HFF-Myc (cell line): ENCODE results near the gene ARPP19.
"Not testable (repeated sequence)": the region's sequence is repeated elsewhere in the genome, so short reads cannot be mapped to it uniquely, and the experiment has no call there.

Experiments used
- DNase-seq: peaks from one replicate; pipeline ENCODE4 v3.0.0-alpha.2; 2011; ENCODE audit warnings: low read depth; ENCODE audit errors: extremely low read depth
- H3K4me3 ChIP-seq: replicated peaks from 2 replicates; pipeline ENCODE4 v1.5.1; 2011; ENCODE audit warnings: low read depth, mild to moderate bottlenecking, control low read depth, low read length
- TF ChIP-seq, protein P1 (sequence below): IDR thresholded peaks from 2 replicates; pipeline ENCODE4 v1.5.1; 2012; ENCODE audit warnings: mild to moderate bottlenecking, low read depth, low read length, control low read depth; ENCODE audit errors: missing control alignments

The ARPP19 gene

DNA sequence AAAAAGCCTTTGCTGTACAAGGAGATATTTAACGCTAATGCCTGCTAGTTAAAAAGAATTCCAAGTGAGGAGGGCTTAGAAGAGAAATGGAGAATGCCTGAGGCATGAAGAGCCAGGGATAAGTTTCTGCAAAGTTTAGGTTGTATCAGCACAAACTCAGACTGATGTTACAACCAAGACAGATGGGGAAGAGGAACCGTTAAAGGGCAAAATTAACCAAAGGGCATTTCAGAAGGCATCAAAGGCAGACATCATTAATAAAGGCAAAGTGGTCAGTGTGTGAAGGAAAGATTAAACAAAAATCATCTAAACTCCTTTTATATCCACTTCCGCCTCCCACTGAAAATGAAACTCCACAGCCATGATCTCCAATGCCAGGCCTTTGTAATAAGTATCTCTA lies 47.1 kb downstream of the ARPP19 start:
- TF ChIP-seq, protein P1, sequence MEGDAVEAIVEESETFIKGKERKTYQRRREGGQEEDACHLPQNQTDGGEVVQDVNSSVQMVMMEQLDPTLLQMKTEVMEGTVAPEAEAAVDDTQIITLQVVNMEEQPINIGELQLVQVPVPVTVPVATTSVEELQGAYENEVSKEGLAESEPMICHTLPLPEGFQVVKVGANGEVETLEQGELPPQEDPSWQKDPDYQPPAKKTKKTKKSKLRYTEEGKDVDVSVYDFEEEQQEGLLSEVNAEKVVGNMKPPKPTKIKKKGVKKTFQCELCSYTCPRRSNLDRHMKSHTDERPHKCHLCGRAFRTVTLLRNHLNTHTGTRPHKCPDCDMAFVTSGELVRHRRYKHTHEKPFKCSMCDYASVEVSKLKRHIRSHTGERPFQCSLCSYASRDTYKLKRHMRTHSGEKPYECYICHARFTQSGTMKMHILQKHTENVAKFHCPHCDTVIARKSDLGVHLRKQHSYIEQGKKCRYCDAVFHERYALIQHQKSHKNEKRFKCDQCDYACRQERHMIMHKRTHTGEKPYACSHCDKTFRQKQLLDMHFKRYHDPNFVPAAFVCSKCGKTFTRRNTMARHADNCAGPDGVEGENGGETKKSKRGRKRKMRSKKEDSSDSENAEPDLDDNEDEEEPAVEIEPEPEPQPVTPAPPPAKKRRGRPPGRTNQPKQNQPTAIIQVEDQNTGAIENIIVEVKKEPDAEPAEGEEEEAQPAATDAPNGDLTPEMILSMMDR = no peak
- H3K4me3 ChIP-seq = no peak overlapping the region
- DNase-seq = no peak

GRCh38 chr15:52520421-52520820 lies 48.4 kb downstream of the ARPP19 start:
- TF ChIP-seq, protein P1 = no peak
- no peak for DNase-seq
- H3K4me3 ChIP-seq = no peak overlapping the region

- no peak for DNase-seq
- TF ChIP-seq, protein P1 = no peak
- no peak overlapping the region for H3K4me3 ChIP-seq
Measured at GRCh38 chr15:52518487-52519371, 50.1 kb downstream of the ARPP19 start.

GRCh38 chr15:52517014-52517413 lies 51.8 kb downstream of the ARPP19 start:
- TF ChIP-seq, protein P1 = no peak
- H3K4me3 ChIP-seq = no peak overlapping the region
- DNase-seq = no peak

- no peak overlapping the region for H3K4me3 ChIP-seq
- no peak for DNase-seq
- TF ChIP-seq, protein P1 = no peak
Measured at GRCh38 chr15:52515343-52515742, 53.5 kb downstream of the ARPP19 start.

- TF ChIP-seq, protein P1 = no peak
Measured at GRCh38 chr15:52514482-52514881, 54.3 kb downstream of the ARPP19 start.

GRCh38 chr15:52512869-52513268 lies 56.0 kb downstream of the ARPP19 start:
- not testable (repeated sequence) for DNase-seq, H3K4me3 ChIP-seq

More at GRCh38 chr15:52514482-52514881, 54.3 kb downstream of the ARPP19 start:
- no peak overlapping the region for H3K4me3 ChIP-seq
- DNase-seq = no peak
